ENCODE results near the gene BCL6.

- TF ChIP-seq CTCF (IDR thresholded peaks at IDR 0.05; ENCODE audit: extremely low read depth in 1 of 2, insufficient read depth in 1 of 2, low read depth in 1 of 2, low read length in 2 of 2) (no peak), POLR2A (IDR thresholded peaks at IDR 0.05; ENCODE audit: low read depth, low read length) (no peak), MAX (IDR thresholded peaks at IDR 0.05; ENCODE audit: insufficient read depth, insufficient read length) (no peak)
Measured at GRCh38 chr3:187725653-187726370, 19.5 kb downstream of the BCL6 start.

Measured in endothelial cell of umbilical vein (primary cell).